Measurements from ENCODE around the gene PELI2.

Gene PELI2

DNA sequence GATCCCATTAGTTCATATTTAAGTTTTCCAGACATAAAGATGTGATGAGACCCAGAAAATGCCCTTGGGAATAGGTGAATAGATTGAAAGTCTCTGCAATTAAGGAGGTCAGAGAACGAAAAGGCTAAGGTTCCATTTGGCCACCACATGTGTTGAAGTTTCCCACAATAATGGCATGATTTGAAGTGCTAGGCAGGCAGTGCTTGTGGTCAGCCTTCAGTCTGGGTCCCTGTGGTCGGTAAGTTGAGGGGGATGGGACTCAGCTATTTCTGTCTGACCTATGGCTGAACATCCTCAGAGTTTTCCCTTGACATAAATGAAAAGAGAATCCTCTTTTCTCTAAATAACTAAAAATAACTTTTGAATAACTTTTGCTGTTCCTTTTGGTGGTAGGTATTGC lies 92.4 kb downstream of the PELI2 start:
- peak; percentile 16 for DNase-seq

DNA sequence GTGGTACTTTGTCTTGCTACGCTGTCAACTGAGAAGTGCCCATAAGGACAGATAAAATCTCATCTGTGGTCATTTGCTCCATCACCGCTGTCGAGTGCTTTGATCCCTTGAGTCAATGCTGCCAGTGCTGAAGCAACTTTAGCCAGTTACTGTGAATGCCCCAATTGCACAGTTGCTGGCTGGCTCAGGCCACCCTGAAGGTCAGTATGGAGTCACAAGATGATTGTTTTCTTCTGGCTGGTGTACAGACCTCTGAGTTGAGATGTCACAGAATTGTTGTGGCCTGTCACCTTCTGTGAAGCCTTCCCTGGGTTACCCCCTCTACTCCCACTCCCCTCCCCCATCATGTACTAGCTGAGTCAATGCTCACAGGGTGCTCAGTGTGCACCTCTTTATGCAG lies 92.9 kb downstream of the PELI2 start:
- no peak for DNase-seq

DNA sequence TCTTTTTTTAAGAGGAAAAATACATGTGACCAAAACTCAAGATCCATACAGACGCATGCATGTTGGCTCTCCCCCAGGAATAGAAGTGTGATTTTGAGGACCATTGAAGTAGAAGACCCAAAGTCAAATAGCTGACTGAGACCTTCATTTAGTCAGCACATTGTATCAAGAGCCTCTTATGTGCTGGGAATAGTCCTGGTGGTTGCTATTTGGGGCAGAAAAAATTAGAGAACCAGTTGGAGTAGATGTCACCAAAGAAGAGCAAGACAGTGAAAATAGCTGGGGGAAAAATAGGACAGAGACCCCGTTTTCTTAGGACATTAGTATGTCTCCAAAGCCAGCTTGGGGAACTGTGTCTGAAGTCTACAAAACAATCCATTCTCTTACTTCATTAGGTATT lies 93.6 kb downstream of the PELI2 start:
- no peak for DNase-seq

DNA sequence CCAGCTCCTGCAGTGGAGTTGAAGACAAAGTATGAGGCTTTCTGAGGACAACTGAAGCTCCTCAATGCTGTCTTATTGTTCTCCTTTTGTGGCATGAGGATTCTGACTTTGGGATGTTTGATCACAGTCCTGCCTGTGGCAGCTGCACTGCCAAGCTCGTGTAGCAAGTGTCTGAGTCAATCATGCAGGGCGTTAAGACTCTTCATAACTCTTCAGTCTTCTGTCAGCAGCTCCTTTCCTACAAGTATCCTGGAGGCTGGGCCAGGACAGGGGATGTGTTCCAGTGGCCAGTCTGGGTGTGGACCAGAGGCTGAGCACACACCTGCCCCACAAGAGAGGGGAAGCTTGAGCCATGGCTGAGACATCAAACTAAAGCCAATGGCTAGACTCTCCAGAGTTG lies 94.3 kb downstream of the PELI2 start:
- DNase-seq, result no peak

DNA sequence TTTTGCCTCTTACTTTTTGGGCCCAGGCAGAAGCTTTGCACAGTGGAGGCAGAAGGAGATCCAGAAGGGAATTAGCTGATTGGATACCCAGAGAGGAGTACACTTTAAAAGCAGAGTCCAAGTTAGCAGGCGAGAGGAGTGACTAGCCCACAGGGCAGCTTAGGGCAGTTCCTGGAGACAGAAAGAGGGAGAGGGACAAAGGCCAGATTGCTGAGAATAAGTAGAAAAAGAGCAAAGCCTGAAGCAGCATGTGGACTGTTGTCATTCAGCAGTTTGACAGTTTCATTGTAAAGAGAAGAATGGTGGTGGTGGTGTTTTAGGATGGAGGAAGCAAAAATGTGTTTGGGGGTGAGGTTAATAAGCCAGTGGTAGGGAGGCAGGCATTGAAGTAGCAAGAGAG lies 95.1 kb downstream of the PELI2 start:
- no peak for DNase-seq

DNA sequence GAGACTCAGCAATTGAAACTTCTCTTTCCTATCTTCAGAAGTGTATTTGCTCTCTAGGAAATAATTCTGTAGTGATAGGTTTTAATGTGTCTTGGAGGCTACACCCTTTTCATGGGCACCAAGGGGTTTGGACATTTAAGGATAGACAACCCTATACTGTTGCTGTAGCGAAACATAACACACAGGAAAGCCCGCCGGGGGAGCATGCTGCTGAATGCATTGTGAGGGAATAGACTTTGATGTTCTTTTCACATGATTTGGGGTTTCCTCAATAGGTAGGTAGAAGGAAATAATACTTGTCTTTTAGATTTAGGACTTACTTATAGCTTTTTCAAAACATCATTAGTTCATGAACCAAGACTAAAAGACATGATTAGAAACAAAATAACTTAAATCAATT lies 97.0 kb downstream of the PELI2 start:
- no peak for DNase-seq

DNA sequence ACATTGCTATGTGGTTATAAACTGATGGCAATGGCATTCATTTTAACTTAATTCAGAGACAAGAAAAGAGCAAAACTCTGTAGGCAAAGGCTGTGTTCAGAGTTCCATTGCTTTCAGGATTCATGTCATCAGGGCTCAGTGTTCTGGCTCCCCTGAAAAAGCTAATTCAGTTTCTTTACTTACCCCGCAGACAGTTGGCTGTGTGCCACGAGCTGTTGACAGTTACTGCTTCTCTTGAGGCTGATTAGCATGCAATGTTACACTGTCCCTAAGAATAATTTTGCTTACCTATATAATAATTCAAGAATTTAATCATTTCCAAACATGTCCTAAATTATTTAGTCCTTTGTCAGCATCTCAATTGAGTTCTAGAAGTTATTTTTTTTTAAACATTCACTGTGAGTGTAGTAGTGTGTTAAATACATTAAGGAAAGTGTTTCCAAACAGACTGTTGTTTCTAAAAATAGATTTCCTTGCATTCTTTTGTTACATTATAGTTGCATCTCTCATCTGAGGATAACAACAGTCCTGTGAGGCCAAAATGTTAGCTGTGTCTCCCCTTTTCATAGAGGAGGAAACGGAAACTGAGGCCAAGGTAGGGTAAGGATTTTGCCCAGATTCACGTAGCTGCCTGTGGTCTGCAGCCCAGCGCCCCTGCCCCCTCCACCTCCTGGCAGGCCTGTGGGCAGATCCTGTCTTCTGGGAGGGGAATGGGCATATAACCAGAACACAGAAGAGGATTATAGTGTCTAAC lies 98.6 kb downstream of the PELI2 start:
- peak; percentile 77 for DNase-seq

DNA sequence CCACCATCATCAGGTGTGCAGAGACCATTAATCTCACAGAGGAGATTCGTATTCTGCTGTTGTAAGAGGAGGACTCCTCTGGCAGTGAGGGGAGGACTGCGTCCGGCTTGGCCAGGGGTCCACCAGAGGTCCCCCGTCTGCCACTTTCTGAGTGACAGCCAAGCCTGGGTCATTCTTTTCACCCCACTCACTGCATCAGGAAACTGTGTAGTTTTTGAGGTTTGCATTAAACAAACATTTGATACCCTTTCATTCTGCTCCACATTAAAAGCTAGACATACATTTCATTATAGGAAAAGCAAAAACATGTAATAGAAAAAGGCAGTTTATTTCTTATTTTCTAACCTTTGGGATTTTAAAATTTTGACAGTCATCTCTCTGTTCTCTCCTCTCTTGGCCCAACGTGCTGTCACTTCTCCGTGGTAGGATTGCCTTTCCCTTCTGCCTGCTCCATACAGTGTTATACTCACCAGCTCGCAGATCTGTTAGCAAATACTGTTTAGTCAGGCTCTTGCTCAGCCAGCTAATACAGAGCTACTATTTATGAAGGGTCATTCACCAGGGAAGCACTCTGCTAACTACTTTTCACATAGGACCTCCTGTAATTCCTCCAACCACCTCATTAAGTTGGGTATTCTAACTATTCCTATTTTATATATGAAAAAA lies 99.3 kb downstream of the PELI2 start:
- DNase-seq, result no peak

DNA sequence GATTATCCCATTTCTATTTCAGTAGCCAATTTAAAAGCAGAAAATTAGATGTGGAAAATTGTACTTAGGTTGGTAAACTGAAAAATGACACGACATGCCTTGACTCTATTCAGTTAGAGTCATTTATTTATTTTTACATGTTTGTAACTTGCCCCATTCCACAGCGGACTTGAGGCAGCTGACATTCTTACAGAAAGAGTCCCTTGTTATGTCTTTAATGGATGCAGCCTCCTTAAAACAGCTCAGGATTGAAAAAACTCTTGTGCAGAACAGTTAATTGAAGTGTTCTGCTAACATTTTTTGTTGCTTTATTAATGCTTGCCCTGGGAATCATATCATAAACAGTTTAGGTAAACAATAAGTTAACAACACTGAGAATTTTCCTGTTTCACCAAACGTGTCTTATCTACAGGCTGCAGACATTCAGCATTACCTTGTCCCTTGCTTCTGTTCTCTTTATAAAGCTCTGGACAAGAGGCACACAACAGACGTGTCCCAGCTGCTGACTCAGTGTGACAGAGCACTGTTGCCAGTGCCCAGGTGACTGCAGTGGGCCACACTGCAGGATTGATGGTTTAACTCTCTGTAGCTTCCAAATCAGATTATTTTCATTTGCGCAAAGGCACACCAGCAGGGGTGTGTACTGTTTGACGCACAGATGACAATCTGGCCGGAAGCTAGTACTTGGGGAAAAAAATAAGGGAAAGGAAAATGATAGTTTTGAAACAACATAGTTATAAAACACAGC lies 101.6 kb downstream of the PELI2 start:
- peak; percentile 67 for DNase-seq

DNA sequence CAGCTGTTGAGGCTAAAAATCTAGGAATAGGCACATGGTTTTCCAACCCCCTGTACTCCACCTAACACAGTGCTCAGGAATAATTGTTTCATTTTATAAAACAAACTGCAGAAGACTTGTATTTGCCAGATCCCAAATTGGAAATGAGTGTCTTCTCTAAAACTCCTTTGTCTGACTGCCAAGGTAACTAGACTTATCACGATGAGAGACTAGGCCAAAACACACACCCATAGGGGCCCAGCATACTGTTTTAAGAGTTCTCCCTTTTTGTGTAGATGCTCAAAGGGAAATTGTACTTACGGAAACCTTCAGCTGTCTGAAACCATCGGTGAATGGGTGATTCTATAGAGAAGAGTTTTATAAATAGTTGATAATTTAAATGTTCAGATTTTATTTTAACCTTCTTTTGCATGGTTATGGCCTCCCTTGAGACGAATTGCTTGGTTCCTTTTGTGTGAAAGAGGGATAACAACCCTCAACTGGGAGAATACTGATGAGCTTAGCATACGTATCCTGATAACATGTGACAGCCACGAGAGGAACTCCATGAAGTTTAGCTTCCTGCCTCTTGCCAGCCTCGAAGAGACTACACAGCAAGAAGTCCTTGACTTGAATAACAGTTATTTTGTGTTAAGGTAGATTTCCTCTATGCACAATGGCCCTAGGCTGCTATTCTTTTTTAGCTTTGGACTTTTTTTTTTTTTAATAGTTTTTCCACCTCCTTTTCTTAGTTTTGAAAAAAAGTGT lies 103.3 kb downstream of the PELI2 start:
- DNase-seq, result no peak

DNA sequence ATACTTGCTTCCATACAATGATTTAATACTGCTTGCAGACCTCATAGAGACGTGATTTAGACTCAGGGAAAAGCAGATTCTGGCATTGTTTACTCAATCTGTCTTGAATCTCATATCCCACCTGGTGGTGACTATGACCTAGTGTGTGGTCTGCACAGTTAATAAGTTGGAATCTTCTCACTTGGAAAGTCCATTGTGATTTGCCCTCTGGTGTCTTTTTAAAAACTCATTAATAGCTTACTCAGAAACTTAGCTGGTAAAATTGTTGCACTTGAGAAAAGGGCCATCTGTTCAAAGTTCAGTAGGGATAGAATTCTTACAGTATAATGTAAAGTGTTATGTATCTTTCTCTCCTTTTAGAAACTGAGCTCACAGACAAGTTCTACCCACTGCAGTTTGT lies 106.0 kb downstream of the PELI2 start:
- DNase-seq, result no peak

DNA sequence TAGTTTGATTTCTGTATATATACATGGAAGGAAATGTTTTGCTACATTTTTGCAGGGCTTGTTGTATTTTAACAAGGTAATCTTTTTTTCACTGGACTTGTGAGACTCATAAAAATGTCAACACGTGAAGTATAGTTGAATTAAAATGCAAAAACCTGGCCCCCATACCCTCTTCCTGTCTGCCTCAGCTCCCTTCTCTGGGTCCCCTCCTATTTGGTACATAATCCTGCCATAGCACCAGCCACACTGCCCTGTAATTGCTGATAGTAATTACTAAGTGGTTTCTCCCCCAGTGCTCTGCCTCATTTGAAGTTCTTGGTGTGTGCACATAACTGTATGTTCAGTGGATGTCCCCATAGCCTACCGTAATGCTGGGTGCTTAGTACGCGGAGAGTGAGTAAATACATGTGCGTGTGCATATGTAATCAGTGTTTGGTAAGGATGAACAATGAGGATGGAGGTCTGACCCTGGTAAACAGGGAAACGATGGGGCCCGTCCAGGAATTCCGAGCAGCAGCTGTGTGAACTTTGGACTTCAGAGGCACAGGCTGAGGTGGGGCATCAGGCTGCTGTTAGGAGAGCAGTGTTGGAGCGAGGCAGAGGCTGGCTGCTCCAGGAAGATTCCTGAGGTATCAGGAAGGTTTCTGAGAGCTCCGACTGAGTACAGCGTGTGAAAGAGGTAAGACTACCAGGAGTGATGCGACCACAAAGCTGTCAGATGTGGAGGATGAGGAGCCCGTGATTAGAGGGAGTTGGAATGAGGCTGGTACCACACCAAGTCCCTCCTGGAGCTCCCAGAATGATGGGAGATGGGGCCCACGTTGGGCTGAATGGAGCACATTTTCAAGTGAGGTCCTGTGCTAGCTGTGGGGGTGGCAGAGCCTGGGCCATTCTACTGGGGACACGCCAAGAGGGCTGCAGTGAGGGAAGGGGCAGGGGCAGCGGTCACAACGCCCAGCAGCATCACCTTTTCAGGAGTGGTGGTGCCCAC lies 106.8 kb downstream of the PELI2 start:
- no peak for DNase-seq

DNA sequence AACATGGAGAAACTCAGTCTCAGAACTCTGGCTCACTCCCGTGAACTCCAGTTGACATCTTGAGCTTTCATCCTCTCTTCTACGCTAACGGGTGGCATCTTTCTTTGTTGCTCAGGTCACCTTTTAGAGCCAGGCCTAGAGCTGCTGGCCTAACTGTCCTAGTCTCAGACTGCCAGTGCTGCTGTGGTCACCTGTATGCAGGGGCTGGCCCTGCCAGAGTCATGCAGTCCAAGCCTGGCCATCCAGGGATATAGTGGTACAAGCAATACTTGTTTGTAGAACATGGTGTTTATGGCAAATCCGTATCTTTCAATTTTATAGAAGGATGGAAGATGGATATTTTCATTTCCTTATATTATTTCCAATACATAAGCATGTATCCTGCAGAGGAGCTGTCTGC lies 117.2 kb downstream of the PELI2 start:
- DNase-seq, result no peak

DNA sequence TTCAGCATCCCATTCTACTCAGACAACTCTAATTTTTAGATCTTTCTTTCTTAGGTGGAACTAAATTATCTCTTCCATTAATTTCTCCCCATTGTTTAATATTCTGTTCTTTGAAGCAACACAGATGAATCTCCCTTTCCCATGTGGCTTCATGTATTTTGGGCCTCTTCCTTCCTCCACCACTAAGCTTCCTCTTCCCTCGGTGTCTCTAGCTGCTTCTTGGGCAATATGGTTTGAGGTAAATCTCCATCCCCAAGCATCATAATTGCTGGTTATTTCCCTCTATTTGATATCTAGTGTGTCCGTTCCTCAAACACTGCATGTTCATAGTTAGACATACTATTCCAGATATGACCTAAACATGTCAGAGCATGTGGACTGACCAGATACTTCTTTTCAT lies 119.2 kb downstream of the PELI2 start:
- no peak for DNase-seq

DNA sequence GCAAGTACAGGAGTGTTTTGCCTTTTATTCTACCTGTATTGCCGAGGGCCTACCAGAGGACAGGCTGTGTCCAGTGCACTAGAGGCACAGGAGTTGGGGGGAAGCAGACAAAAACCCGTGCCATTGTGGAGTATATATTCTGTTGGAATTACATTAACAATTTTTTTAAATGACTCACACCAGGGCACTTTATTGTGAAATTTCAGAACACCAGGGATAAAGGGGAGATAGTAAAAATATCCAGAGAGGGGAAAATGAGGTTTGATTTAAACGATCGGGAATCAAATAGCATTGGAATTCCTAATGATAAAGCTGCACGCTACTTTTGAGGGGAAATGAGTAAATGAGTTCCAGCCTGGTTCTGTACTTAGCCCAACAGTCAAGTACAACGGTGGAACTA lies 123.2 kb downstream of the PELI2 start:
- DNase-seq, result no peak

DNA sequence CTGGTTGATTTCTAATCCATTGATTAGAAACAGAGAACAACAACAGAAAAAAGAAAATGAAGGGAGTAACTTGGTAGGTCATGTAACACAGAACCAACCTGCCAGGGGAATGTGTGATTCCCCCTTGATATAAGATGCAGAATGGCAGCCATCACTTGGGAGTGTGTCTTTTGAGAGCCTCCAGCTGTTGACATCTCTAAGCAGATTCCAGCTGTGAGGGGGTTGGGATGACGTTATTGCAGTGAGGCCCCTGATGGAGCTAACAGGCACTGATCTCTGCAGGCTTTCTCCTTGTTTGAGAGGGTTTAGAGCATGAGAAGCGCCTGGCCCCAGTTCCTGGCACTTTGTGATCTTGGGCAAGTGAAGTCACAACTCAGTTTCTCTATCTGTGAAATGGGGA lies 124.9 kb downstream of the PELI2 start:
- DNase-seq, result no peak

DNA sequence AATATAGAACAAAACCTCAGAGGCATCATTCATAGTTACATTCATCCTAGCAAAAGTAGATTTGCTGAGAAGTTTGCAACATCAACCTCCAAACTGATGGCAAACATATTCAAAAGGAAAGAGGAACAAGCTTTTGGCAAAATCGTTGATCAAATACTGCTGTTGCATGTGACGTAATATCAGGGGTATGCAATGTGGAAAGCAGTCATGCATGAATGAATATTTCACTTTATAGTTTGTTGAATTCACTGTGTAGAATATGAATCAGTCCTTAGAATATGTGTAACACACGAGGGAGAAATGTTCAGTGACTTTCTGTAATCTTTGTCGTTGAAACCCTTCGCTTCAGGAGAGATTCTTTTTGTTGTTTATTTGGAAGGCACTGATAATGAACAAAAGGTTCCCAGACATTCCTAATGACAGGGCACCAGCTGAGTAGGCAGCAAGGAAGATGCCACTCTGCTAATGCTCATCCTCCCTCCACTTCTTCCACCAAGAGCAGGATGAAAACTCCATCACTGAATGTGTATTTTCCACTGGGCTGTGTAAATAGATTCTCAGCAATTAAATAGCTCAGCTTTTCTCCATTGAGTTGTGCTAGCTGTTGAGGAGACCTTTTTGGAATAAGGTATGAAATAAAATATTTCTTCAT lies 126.1 kb downstream of the PELI2 start:
- DNase-seq, result peak; percentile 26

DNA sequence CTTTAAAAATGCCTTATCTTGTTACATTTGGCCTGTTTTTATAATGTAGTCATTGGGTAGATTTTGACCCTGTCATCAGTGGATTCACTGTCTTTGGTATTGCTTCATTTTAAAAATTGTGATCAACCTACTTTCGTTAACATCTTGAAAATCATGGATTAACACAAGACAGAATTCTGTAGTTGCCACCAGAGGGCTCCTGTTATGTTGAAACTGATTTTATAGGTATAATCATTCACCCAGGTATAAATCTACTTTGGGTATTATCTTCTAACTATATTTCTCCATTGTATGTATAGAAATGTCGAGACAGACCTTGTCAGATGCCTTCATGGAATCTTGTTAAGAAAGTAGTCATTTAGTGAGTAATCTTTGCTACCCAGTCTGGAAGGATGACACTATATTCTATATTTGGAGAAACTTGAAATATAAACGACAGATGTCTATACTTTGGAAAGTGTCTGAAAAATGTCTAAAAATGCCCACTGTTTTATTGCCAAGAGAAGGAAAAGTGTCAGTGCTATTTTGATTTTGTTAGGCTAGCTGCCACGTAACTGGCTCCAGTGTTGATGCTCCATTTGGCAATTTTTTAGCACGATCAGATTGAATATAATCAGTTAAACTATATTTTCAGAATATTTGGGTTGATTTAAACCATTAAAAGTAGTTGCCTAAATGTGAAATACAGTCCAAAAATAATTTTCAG lies 129.4 kb downstream of the PELI2 start:
- peak; percentile 4 for DNase-seq

DNA sequence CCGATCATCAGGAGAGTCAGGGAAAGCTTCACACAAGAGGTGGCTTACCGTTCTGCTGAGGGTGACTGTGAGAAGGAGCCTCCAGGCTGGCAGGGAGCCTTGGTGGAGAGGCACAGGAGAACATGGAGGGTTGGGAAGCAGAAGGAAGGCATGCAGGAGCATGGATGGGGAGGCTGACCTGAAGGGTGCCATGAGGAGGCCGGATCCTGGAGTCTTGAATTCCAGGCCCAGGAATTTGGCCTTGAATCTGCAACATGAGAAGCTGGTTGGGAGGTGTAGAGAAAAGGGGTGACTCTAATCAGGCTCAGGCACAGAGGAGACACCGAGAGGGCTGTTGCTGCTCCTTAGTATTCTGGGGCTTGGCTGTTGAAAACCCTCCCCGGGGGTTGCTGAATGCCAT lies 130.2 kb downstream of the PELI2 start:
- no peak for DNase-seq

DNA sequence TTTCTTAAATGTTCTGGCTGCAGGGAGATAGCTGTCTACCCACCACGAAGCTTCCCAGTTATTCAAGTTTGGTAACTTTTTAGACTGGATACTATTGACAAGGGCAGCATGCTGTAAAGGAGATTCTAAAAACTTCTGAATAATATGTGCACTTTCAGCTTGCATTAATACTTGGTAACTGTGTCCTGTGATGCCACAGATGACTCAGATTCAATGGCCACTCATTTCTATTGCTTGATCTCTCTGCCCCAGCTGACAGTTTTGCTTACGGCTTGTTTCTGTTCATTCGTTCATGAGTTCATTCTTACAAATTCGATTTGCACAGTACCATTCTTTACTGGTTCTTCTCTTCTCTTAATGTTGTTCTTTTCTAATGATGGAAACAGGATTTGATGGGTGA lies 142.8 kb downstream of the PELI2 start:
- no peak for DNase-seq

DNA sequence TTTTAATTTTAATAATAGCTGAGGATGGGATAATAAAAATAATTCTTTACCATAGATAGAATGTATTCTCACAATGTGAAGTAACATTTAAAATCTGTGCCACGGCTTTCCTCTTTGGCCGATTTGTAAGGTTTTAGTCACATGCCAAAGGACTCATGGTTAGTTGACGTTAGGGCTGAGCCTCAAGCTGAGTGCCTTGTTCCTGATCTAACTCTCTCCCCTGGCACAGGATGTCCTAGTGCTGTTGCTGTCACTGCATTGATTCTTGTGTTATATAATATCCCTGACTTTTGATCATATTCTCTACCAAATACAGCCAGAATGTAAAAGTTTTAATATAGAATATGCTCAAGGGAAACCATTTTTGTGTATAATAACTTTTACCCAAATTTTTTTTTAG lies 144.3 kb downstream of the PELI2 start:
- DNase-seq, result no peak

Measured in OCI-M1 (cell line).